NOMO-1 treated with DMSO at 0.1 percent for 48 hours (cell line): ENCODE measurements around the gene MRPL43.

Experiments used
- DNase-seq: peaks from one replicate; lab custom pipeline; 2025; ENCODE audit not compliant: unreplicated experiment; lab: John Stamatoyannopoulos, UW

Gene MRPL43

DNA sequence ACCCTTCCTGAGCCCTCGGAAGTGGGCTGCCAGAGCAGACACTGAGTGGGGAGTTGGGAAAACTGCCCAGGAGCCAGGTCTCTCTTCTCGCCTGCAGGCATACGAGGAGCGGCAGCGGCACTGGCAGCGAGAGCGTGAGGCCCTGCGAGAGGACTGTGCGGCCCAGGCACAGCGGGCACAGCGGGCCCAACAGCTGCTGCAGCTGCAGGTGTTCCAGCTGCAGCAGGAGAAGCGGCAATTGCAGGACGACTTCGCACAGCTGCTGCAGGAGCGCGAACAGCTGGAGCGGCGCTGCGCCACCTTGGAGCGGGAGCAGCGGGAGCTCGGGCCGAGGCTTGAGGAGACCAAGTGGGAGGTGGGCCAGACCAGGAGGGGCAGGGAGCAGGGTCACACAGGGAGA is 18.1 kb upstream of the MRPL43 start:
- no peak for DNase-seq

DNA sequence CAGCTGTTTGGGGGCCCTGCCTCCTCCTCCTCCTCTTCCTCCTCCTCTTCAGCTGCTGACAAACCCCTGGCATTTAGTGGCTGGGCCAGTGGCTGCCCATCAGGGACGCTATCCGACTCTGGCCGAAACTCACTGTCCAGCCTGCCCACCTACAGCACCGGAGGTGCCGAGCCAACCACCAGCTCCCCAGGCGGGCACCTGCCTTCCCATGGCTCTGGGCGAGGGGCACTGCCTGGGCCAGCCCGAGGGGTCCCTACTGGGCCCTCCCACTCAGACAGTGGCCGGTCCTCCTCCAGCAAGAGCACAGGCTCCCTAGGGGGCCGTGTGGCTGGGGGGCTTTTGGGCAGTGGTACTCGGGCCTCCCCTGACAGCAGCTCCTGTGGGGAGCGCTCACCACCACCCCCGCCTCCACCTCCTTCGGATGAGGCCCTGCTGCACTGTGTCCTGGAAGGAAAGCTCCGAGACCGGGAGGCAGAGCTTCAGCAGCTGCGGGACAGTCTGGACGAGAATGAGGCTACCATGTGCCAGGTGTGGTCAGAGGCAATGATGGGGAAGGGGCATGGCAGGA is 16.4 kb upstream of the MRPL43 start:
- DNase-seq, result no peak

DNA sequence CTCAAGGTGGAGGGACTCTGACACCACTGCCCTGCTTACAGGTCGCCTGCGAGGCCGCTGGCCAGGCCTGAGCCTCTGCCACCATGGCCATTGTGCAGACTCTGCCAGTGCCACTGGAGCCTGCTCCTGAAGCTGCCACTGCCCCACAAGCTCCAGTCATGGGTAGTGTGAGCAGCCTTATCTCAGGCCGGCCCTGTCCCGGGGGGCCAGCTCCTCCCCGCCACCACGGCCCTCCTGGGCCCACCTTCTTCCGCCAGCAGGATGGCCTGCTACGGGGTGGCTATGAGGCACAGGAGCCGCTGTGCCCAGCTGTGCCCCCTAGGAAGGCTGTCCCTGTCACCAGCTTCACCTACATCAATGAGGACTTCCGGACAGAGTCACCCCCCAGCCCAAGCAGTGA is 15.2 kb upstream of the MRPL43 start:
- DNase-seq, result no peak

DNA sequence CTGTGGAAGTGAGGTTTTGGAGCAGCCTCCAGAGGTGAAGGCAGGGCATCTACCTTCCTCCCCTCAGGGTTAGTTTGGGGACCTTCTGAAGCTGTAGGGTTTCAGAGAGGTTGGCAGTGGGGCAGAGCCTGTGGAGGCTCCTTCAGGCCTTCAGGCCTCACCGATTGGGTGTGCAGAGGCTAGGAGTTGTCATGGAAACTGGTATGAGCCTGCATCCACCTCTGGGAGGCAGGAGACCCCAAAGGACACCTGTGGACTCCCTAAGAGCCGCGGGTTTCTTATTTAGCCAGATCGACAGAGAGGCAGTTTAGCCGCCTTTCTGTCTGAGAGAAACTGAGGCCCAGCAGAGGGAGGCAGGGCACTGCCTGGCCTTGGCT is 14.3 kb upstream of the MRPL43 start:
- DNase-seq, result no peak

DNA sequence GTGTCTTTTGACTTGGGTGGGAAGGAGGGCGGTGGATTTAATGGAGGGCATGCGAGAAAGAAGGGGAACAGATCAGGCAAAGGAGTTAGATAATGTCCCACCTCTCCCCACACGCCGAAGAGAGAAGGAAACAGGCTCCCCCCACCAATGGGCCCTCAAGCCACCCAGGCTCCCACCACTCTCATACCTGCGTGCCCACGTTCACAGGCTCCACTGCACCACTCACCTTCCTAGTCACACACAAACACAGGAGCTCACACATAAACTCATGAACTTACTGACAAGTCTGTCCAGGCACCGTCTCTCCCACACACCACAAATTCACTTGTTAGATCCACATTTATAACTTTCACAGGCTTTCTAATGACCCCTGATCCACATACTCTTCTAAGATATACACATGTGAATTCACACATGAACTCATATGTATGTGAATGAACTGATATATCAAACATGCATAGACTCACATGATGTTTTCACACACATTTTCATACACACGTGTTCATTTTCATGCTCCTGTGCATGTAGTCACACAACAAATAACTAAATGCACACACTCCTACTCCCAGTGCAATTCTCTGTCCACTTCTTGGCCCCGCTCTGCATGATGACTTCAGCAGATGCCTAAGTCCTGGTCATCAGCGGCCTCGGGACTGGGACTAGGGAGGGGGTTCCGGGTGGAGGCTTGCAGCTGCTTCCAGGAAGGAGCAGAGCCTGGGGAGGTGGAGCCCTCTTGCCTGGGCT is 13.8 kb upstream of the MRPL43 start:
- no peak for DNase-seq

DNA sequence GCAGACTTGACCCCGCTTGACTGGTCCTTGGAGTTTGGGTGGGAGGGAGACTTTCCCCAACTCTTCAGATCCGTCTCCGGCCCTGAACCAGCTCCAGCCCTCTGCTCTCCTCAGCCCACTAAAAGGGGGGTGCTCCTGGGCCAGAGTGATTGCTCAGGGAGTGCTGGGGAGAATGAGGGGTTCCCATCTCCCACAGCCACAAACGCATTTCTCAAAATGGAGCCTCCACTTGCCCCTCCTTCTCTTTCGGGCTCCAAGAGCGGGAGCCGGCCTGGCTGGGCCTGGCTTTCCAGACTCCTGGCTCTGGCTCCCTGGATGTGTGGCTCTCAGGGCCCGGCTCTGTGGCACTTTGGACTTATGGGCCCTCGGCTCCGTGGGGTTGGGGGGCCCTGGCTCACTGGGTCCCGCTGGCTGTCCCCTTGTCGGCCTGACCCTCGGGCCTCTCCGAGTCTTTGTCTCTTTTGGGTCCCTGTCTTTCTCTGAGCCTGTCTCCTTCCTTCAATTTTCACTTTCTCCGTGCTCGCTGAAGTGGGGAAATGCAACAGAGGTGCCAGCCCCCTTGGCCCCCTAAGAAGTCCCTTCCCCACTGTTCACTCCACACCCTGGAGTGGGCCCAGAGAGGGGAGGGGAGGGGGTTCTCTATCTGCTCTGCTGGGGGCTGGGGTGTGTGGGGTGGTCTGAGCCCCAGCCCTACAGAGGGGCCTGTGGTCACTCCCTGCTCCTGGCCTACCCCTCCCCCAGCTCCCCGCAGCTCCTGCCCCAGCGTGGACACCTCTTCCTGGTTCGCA is 13.0 kb upstream of the MRPL43 start:
- DNase-seq, result no peak

DNA sequence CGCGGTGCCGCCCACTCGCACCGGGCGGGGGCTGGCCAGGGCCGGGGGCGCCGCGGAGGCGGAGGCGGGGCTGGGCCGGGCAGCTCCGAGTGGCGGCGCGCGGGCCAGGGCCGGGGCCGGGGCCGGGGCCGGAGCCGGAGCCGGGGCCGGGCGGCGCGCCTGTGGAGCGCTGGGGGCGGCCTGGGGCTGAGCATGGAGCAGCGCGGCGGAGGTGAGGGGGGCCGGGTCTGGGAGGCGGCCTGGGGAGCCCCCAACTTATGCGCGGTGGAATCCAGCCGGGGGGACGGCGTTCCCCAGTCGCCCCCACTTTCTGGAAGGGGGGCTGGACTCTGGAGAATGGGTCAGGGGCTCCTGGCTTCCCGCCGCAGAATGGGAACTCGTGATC is 12.4 kb upstream of the MRPL43 start, which contains the start of gene LZTS2:
Gene LZTS2 (plus strand): TSS at position 67 of the 385 bp plus-strand sequence. CDS start 2,731 bp downstream, outside the sequence.
- no peak for DNase-seq

DNA sequence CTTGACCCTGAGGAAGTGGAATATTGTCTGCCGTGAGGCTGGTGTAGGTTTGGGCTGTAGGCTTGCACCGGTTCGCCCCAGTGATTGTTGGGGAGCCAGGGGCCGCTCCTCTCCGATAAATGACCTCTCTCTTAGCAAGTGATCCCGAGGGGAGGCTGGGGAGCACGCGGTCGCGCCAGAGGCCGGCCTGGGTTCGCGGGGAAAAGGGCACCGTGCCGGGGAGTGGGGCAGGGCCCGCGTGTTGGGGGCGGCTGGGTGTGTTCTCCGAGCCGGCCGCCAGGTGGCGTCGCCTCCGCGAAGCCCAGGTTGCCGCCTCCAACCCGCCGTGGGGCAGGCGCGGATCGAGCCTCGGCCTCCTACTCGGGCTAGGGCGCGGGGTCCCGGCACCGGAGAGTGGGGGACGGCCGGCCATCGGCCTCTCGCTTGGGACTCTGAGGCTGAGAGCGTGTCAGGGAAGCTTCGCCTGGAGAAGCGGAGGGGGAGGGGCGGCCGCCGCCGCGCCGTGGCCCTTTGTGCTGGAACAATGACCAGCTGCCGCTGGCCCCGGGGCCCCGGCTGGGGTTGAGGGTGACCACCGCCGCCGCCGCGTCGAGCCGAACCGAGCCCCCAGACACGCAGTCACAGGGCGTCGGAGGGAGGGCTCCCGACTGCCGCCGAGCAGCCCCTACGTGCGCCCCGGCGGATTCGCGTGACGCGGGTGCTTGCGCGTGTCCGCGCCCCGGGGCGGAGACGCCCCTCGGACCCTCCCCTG is 11.9 kb upstream of the MRPL43 start:
- peak; percentile 61 for DNase-seq

DNA sequence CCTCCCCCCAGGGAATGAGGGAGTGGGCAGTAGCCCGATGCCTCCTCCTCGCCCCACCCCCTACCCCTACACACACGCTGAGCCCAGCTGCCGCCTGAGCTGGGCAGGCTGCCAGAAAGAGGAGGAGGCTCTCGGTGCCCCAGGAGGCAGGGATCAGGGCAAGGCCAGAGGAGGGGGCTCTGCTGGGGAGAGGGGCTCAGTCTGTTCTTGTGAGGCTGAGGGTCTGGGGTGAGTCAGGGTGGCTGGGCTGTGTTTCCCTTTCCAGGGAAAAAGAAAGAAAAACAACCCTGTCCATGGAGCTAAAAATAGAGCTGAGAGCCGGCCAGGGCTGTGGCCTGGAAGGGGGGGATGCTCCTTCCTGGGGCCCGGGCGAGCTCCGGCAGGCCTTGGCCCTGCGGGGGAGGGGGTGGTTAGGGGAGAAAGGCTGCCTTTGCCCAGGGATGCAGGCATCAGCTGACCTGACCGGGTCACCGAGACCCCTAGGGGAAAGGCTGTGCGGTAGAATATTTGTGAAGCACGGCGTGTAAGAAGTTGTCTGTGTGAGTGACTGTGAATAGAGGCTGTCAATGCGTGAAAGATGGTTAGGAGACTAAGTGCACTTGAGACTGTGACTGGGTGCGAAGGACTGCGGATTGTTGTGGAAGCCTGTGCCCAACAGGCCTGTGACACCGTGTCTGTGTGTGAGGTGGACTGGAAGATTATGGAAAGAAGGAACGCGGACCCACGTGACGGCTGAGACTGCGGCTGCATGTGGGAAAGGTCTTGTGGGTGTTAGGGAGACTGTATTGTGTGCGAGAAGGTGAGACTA is 11.1 kb upstream of the MRPL43 start:
- DNase-seq, result peak; percentile 43

DNA sequence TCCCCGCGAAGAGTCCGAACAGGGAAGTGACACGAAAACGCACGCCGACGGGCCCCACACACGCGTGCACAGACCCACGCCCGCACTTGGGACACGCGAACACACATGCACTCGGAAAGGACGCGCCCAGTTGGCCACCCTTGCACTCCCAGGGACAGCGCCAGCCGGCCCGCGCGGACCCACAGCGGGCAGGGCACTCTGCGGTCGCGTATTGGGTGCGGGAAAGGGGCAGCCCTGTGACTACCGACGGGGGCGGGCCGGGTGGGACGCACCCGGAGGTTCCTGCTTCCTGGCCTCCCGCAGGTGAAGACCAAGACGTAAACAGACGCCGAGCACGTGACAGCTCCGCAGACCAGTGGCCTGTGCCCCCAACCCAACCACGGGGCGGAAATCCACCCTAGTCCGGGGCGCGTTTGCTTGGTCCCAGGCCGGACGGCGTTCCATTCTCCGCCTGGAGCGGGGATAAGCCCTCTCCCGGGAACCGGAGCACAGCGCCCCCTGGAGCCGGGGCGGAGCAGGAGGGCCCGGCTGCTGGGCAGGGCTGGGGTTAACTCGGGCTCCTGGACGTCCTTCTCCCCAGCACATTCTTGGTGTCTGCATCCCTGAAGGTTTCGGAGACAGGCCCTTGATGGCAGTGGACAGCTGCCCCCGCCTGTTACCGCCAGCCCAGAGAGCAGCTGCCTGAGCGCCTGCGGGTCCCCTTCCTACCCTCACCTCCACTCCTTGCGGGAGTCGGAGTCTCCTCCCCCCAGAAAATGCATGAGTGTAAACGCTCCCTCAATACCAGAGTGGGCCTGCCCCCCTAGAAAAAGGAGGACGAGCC is 10.3 kb upstream of the MRPL43 start:
- peak; percentile 55 for DNase-seq

DNA sequence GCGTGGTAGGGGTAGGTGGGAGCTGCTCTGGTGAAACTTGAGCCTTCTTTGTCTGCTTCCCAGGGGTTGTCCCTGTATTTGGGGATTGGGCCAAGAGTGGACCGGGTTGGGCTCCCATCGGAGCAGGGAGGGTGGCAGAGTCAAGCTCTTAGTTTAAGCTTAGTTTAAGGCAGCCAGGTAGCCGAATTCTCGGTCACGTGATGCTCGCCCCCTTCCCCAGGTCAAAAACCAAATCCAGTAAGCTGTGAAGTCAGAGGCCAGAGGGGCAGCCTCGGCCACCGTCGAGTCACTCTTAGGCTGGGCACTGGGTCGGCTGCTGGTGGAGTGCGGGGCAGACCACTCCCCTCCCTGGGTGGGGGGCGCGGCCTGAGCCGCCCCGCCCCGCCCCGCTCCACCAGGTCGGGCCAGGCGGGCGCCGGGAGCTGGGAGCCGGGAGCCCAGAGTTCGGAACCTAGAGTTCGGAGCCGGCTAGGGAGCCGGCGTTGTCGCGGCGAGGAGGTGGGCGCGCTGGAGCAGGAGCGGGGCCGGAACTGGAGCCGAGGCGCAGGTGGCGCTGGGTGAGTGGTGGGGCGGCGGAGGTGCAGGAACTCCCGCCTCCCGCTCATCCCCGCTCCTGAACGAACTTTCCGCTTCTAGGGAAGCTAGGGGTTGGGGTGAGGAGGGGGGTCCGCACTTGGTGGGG is 9.5 kb upstream of the MRPL43 start:
- peak; percentile 27 for DNase-seq

DNA sequence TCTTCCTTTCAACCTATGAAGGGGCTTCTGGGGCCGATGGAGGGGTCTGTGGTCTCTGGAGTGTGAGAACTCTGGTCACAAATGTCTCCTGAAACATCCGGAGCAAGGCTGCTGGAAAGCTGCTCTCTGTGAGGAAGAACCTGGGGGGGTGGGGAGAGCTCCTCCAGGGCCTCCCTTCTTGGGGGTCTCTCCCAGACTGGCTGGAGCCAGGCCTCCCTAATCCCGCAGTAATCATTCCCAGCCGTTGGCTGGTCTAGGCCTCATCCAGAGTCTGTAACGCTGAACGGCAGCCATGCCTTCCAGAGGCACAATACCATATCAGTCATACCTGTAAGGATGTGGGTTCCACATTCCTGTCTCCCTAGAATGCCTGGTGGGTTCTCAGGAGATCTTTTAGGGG is 7.9 kb upstream of the MRPL43 start:
- no peak for DNase-seq

DNA sequence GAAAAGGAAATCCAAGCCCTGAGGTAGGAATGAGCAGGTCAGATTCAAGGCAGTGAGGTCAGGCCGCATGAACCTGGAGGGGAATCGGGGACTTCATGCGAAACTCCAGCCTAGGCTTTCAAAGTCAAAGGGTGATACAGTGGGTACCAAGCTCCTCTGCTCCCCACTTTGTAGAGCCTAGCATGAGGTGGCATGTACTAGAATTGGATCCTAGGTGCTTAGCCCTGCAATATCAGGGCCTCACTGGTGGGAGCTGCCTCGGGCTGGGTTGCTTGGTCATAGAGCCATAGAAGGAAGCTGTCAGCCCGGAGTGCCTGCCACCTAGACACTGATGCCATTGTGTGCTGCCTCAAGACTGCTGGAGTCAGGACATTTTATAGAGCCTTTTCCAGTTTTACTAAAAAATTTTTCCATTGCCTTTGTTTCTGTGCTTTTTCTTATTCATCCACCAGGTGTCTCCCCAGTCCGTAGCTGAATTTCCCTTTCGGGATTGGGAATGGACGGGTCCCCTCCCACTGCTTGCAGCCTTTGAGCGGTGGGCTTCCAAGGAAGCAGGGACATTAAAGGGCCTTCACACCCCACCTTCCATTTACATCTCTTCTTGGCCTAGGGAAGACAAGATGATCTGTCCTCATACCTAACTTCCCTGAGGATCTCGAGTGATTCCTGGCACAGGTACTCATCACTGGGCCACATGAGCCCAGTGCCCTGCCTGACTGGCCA is 6.8 kb upstream of the MRPL43 start:
- DNase-seq, result no peak

DNA sequence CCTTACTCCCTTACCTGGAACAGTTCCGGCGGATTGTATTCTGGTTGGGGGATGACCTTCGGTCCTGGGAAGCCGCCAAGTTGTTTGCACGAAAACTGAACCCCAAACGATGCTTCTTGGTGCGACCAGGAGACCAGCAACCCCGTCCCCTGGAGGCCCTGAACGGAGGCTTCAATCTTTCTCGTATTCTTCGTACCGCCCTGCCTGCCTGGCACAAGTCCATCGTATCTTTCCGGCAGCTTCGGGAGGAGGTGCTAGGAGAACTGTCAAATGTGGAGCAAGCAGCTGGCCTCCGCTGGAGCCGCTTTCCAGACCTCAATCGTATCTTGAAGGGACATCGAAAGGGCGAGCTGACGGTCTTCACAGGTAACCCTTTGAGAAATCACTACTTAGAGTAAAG is 1.8 kb upstream of the MRPL43 start:
- DNase-seq, result no peak

DNA sequence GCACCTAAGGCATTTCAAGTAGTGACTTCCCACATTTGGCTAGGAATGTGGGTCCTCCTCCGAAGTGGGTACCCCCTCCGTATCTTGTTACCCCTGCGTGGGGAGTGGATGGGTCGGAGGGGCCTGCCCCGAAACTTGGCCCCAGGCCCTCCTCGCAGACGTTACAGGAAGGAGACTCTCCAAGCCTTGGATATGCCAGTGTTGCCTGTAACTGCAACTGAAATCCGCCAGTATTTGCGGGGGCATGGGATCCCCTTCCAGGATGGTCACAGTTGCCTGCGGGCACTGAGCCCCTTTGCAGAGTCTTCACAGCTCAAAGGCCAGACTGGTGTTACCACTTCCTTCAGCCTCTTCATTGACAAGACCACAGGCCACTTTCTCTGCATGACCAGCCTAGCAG is 869 bp upstream of the MRPL43 start:
- no peak for DNase-seq

DNA sequence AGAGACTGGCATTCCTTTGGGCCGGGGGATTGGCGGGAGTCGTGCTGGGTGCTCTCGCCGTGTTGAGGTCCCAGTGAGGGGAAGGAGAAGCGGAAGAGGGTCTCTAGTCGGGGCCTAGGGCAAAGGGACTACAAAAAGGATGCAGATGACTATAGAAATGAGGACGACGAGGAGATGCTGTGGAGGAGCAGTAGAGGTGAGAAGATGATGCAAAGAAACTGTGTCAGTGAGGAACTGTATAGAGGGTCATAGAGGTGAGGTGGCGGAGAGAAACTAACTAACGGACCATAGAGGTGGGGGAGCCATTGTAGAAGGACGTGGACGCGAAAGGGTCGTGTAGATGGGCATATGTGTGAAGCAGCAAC is 370 bp upstream of the MRPL43 start:
- DNase-seq, result no peak

DNA sequence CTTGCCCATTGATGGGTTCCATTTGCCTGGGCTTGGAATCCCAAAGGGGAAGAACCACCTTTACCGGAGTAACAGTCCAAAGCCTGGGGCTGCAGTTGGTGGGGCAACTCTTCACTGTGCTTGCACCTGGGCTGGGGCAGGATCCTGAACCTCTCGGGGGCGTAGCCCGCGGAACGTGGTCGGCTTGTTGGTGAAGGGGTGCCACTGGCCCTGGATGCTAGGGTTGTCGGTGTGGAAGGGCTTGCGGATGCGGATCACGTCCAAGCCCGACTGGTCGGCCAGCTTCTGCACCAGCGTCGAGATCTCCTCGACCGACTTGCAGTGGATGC is 710 bp downstream of the MRPL43 start:
- no peak for DNase-seq

DNA sequence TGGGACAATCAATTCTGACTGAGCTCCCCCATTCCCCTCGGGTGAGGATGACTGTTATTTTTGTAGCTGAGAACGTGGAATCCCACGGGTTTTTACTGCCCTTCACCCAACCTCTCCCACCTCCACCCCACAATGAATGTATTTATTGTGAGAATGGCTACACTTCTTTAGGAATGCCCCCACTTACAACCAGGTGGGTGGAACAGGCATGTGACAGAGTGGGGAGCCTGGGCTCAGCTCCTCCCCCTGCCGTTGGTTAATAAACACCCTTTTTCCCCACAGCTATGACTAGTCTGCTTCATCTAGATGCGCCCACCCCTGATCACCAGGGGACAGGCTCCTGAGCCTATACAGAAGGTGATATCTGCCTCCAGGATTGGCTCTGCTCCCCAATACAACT is 2.0 kb downstream of the MRPL43 start:
- no peak for DNase-seq

DNA sequence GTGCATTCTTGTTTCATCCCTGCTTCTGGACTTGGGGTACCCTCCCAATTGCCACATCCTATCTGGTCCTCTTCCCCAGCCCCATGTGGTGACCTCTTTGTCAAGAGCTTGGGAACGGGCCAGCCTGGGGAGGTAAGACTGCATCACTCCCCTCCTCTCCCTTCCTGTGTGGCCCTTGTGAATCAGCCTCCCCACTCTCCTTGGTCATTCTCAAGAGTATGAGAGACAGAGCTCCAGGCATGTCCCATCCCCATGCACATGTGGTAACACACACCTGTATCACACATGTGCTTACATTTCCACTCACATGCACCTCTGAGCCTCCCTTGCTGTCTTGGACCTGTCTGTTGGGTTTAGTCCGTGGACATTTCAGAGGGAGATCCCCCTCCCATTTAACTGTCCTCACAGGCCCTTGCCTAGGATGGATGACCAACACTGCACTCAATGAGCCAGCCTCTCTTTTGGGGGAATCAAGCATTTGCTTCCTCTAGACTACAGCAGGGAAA is 2.6 kb downstream of the MRPL43 start:
- no peak for DNase-seq
